ENCODE measurements around the gene TMEM198. TPM values are rescaled to one million over a fixed set of nuclear protein-coding genes. Genes with fewer than 3 reads are reported as not detected.

The TMEM198 gene
- total RNA-seq, 4 donors from 2014 or later, result 0.77 to 5.3 (median 5.1) TPM; not detected in 1

GRCh38 chr2:219522111-219523030 is 21.5 kb upstream of the TMEM198 start:
- no peaks in the 10 kb centered on the region for H3K36me3 ChIP-seq
- H3K27me3 ChIP-seq, result no peaks in the 10 kb centered on the region
- intact Hi-C loops (cut with DNase I; ENCODE audit: low total_unique reads), result no loop called here
- peak overlapping the region; percentile 14 to 31 for H3K4me3 ChIP-seq
- TF ChIP-seq POLR2A (IDR thresholded peaks at IDR 0.05) (no peak), CTCF (IDR thresholded peaks at IDR 0.05) (no peak)
- H3K9me3 ChIP-seq, result no peaks in the 10 kb centered on the region
- H3K4me1 ChIP-seq, result peaks cover 7 to 13% of the 10 kb centered on the region in 2 donors
- peak; percentile 70 to 89 for DNase-seq
- H3K27ac ChIP-seq, result peak overlapping the region; percentile 89 to 94

GRCh38 chr2:219523031-219523671 is 20.7 kb upstream of the TMEM198 start:
- no peak for TF ChIP-seq CTCF (IDR thresholded peaks at IDR 0.05)
- no peak for TF ChIP-seq POLR2A (IDR thresholded peaks at IDR 0.05)
- Histone ChIP-seq H3K27me3 (no peaks in the 10 kb centered on the region), H3K4me3 (peak overlapping the region; percentile 14 to 31), H3K36me3 (no peaks in the 10 kb centered on the region), H3K27ac (peak overlapping the region; percentile 89 to 94), H3K4me1 (peaks cover 7 to 13% of the 10 kb centered on the region in 2 donors), H3K9me3 (no peaks in the 10 kb centered on the region)
- intact Hi-C loops (cut with DNase I; ENCODE audit: low total_unique reads), result no loop called here
- DNase-seq, result peak in 1 of 2 donors; percentile 49

- TF ChIP-seq CTCF (IDR thresholded peaks at IDR 0.05) (no peak), POLR2A (IDR thresholded peaks at IDR 0.05) (no peak)
- DNase-seq, result no peak
- intact Hi-C loops (cut with DNase I; ENCODE audit: low total_unique reads), result loop anchor here (5.0 kb wide), 1 partner anchor 48 kb away; no protein-coding TSS in a partner anchor
- Histone ChIP-seq H3K27ac (no peak overlapping the region), H3K27me3 (no peaks in the 10 kb centered on the region), H3K4me3 (no peak overlapping the region), H3K9me3 (no peaks in the 10 kb centered on the region), H3K4me1 (peaks cover 7 to 13% of the 10 kb centered on the region in 2 donors), H3K36me3 (no peaks in the 10 kb centered on the region)
These were observed 19.0 kb upstream of the TMEM198 start for GRCh38 chr2:219524817-219525216.

- Histone ChIP-seq H3K4me3 (no peak overlapping the region), H3K36me3 (no peaks in the 10 kb centered on the region), H3K27me3 (no peaks in the 10 kb centered on the region), H3K9me3 (no peaks in the 10 kb centered on the region), H3K27ac (peak overlapping the region in 1 of 2 donors; percentile 44), H3K4me1 (peaks cover 7 to 13% of the 10 kb centered on the region in 2 donors)
- intact Hi-C loops (cut with DNase I; ENCODE audit: low total_unique reads), result loop anchor here (5.0 kb wide), 1 partner anchor 48 kb away; no protein-coding TSS in a partner anchor
- DNase-seq, result peak in 1 of 2 donors; percentile 19
- TF ChIP-seq POLR2A (IDR thresholded peaks at IDR 0.05) (no peak), CTCF (IDR thresholded peaks at IDR 0.05) (no peak)
These were observed 18.1 kb upstream of the TMEM198 start for GRCh38 chr2:219525533-219526232.
